ENCODE data around the gene NOTCH2.

The NOTCH2 gene

DNA sequence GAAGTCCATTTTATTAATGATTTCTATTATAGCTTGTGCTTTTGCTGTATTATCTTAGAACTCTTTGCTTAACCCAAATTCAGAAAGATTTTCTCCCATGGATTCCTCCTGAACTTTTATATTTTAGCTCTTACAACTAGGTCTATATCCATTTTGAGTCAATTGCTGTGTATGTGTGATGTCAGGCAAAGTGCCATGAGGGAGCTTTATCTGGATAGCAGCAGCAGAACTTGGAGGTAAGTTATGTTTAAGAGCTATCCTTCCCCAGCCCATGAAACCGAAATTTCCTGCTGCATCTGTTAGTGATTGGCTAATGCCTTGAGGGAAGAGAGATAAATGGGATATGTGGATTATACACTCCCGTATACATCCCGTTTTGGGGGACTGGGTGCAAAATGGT, 203.0 kb downstream of the NOTCH2 start:
- no peak overlapping the region for H3K4me3 ChIP-seq (ENCODE audit: low read depth, low read length)
- DNase-seq (ENCODE audit: low read depth) = no peak
- TF ChIP-seq POLR2A (IDR thresholded peaks at IDR 0.05; ENCODE audit: extremely low read depth, insufficient read length) (no peak), MYC (IDR thresholded peaks at IDR 0.05; ENCODE audit: low read depth, low read length) (no peak)
- TF ChIP-seq, protein P1, sequence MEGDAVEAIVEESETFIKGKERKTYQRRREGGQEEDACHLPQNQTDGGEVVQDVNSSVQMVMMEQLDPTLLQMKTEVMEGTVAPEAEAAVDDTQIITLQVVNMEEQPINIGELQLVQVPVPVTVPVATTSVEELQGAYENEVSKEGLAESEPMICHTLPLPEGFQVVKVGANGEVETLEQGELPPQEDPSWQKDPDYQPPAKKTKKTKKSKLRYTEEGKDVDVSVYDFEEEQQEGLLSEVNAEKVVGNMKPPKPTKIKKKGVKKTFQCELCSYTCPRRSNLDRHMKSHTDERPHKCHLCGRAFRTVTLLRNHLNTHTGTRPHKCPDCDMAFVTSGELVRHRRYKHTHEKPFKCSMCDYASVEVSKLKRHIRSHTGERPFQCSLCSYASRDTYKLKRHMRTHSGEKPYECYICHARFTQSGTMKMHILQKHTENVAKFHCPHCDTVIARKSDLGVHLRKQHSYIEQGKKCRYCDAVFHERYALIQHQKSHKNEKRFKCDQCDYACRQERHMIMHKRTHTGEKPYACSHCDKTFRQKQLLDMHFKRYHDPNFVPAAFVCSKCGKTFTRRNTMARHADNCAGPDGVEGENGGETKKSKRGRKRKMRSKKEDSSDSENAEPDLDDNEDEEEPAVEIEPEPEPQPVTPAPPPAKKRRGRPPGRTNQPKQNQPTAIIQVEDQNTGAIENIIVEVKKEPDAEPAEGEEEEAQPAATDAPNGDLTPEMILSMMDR (IDR thresholded peaks at IDR 0.05; ENCODE audit: low read depth, low read length) = no peak
- TF ChIP-seq, protein P2, sequence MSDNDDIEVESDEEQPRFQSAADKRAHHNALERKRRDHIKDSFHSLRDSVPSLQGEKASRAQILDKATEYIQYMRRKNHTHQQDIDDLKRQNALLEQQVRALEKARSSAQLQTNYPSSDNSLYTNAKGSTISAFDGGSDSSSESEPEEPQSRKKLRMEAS (IDR thresholded peaks at IDR 0.05; ENCODE audit: low read depth, low read length) = no peak

DNA sequence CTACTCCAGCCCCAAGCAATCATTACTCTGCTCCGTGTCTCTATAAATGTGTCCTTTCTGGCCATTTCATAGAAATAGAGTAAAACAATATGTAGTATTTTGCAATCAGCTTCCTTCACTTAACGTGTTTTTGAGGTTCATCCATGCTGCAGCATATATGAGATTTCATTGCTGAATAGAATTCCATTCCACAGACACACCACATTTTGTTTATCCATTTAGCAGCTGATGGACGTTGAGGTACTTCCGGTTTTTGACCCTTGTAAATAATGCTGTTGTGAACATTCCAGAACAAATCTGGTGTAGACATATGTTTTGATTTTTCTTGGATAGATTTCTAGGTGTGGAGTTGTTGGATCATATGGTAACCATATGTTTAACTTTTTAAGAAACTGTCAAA, 203.8 kb downstream of the NOTCH2 start:
- no peak overlapping the region for H3K4me3 ChIP-seq (ENCODE audit: low read depth, low read length)
- TF ChIP-seq, protein P2 (IDR thresholded peaks at IDR 0.05; ENCODE audit: low read depth, low read length) = no peak
- DNase-seq (ENCODE audit: low read depth) = no peak

DNA sequence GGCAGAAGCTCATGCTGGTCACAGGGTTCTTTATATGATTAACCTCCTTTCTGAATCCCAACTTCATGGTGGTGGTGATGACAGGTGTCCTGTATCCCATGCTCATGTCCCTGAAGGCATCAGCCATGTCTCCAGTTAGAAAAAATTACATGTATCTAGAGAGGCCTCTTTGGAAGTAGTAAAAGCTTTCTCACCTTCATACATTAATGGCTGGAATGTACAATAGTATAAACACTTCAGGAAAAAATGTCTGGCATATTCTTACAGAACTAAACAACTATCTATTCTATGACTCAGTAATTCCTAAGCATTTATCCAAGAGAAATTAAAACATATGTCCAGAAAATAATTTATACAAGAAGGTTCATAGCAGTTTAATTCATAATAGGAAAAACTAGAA, 207.2 kb downstream of the NOTCH2 start:
- H3K4me3 ChIP-seq (ENCODE audit: low read depth, low read length) = no peak overlapping the region
- no peak for DNase-seq (ENCODE audit: low read depth)
- no peak for TF ChIP-seq MYC (IDR thresholded peaks at IDR 0.05; ENCODE audit: low read depth, low read length)
- TF ChIP-seq, protein P1 (IDR thresholded peaks at IDR 0.05; ENCODE audit: low read depth, low read length) = no peak
- no peak for TF ChIP-seq POLR2A (IDR thresholded peaks at IDR 0.05; ENCODE audit: extremely low read depth, insufficient read length)
- TF ChIP-seq, protein P2 (IDR thresholded peaks at IDR 0.05; ENCODE audit: low read depth, low read length) = no peak
